Measurements from ENCODE around the gene PAGE2B. TPM values are rescaled to one million over a fixed set of nuclear protein-coding genes. Genes with fewer than 3 reads are reported as not detected.

The PAGE2B gene
- total RNA-seq, 1 experiment from 2014 or later = not detected

DNA sequence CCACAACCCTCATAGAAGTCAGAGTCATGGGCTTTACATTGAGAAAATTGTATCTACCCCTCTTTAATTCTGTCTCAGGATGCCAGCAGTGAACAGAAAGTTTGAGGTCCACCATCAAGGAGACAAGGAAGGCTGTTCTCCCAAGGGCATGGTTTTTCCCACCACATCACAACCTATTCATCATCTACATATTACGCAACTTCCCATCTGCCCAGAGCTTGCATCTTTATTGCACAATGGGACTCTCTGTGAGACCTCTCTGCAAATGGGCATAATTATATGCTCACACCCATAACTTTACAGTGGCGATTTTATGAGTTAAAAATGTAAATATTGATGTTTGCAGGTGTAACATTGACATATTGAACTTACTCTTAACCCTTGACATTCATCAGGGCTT lies 52.9 kb downstream of the PAGE2B start:
- Histone ChIP-seq H3K36me3 (replicated peaks; ENCODE audit: control insufficient read depth, insufficient read depth, low read length) (no peaks in the 10 kb centered on the region), H3K27me3 (ENCODE audit: control insufficient read depth, insufficient read depth, low read length) (no peaks in the 10 kb centered on the region), H3K4me3 (ENCODE audit: insufficient read depth, low read depth, low read length) (no peak overlapping the region)
- DNase-seq = no peak

Other genes starting within 250 kb of the PAGE2B start
- gene TRO, start 154.2 kb upstream of the PAGE2B start, total RNA-seq (2014; rRNA removed; shearing (Covaris generic)) = 49.8 and 53.7 TPM in 2 replicates
- 0.07 and 0.14 TPM in 2 replicates for gene PFKFB1, start 80.8 kb upstream of the PAGE2B start, total RNA-seq (2014; rRNA removed; shearing (Covaris generic))
- gene APEX2, start 74.7 kb upstream of the PAGE2B start, total RNA-seq (2014; rRNA removed; shearing (Covaris generic)) = 21.7 and 26.4 TPM in 2 replicates
- gene ALAS2, start 44.1 kb upstream of the PAGE2B start, total RNA-seq (2014; rRNA removed; shearing (Covaris generic)) = not detected in 2 replicates
- not detected in 2 replicates for gene PAGE2, start 14.0 kb downstream of the PAGE2B start, total RNA-seq (2014; rRNA removed; shearing (Covaris generic))
- not detected in 2 replicates for gene PAGE5, start 145.3 kb downstream of the PAGE2B start, total RNA-seq (2014; rRNA removed; shearing (Covaris generic))
- not detected in 2 replicates for gene PAGE3, start 189.9 kb downstream of the PAGE2B start, total RNA-seq (2014; rRNA removed; shearing (Covaris generic))

Measured in H7 (cell line).